ENCODE measurements around the gene PI4KA. TPM values are rescaled to one million over a fixed set of nuclear protein-coding genes. Genes with fewer than 3 reads are reported as not detected.

PI4KA gene
- total and polyA plus RNA-seq, 2 of the 13 experiments (the other 11 are each of a cell fraction or from before 2014, with no cell fraction given) = 27.4 to 56.4 TPM

- TF ChIP-seq GATAD2A (CRISPR knock-in tag; IDR thresholded peaks at IDR 0.05) (0 out of 2 replicates have a peak, but pooled peaks have one; percentile 6), MXD1 (CRISPR knock-in tag; IDR thresholded peaks at IDR 0.05) (no peak), ZNF574 (CRISPR knock-in tag; IDR thresholded peaks at IDR 0.05) (no peak), BATF2 (CRISPR knock-in tag; IDR thresholded peaks at IDR 0.05) (peak; percentile 61; the same call in 1 of the 2 replicates), ZNF572 (CRISPR knock-in tag; IDR thresholded peaks at IDR 0.05) (no peak), ARNTL (CRISPR knock-in tag; IDR thresholded peaks at IDR 0.05) (no peak), PATZ1 (CRISPR knock-in tag; IDR thresholded peaks at IDR 0.05) (peak; percentile 80), KDM5A (IDR thresholded peaks at IDR 0.05; ENCODE audit: borderline replicate concordance, low read length) (peak; percentile 64; the same call in 1 of the 2 replicates), HNRNPLL (IDR thresholded peaks at IDR 0.05; ENCODE audit: low read depth, low read length, poor library complexity, severe bottlenecking) (peak; percentile 41), ZNF770 (CRISPR knock-in tag; IDR thresholded peaks at IDR 0.05) (peak; percentile 35; the same call in 1 of the 2 replicates), ZNF281 (CRISPR knock-in tag; IDR thresholded peaks at IDR 0.05; ENCODE audit: borderline replicate concordance) (peak; percentile 76), ZNF605 (CRISPR knock-in tag; IDR thresholded peaks at IDR 0.05) (peak; percentile 31; the same call in 1 of the 2 replicates)
Measured at GRCh38 chr22:20857838-20858614, 585 bp downstream of the PI4KA start (continued).

Measured in HepG2 (cell line).